Endothelial cell of umbilical vein (primary cell): Measurements from ENCODE around the gene NRXN3. TPM values are rescaled to one million over a fixed set of nuclear protein-coding genes. Genes with fewer than 3 reads are reported as not detected.

Source experiments
- BruUV-seq: library from RNA; stranded (reverse); fragments of 400-500 nt; replicated peaks from 2 replicates; lab custom pipeline; 2021; lab: Mats Ljungman, UMichigan
- CTCF ChIA-PET: fragments of 300-600, 350-600 bp; sonication (Branson Sonifier 250); formaldehyde crosslinking; loops from one replicate; lab custom pipeline; 2021; ENCODE audit warnings: antibody characterized with exemption, inconsistent platforms; lab: Charles Lee
- POLR2A ChIA-PET: fragments of 300-600, 350-600 bp; sonication (Branson Sonifier 250); formaldehyde crosslinking; loops from one replicate; lab custom pipeline; 2021; ENCODE audit warnings: antibody characterized with exemption, inconsistent platforms; lab: Charles Lee
- DNase-seq: peaks from one replicate; pipeline ENCODE4 v3.0.0-alpha.2; 2011; ENCODE audit warnings: low read depth, low spot score
- FAIRE-seq: peaks from 2 replicates; lab custom pipeline; 2011; peaks lifted over from hg19 to GRCh38; lab: Jason Lieb, UNC
- H2AFZ ChIP-seq: 2 replicates; pipeline ENCODE4 v1.6.0; 2012; ENCODE audit warnings: low read depth, low read length, control low read depth, inconsistent platforms
- H3K27ac ChIP-seq: 2 replicates; pipeline ENCODE4 v1.5.1; 2011; ENCODE audit warnings: low read depth, mild to moderate bottlenecking, control low read depth, low read length, moderate library complexity; ENCODE audit not compliant: insufficient read depth
- H3K27me3 ChIP-seq, 2 experiments: 2 replicates each; pipeline versions ENCODE4 v1.6.0 to v1.6.1; 2011; ENCODE audit warnings: low read length in 2 of 2, mixed read lengths in 1 of 2; ENCODE audit not compliant: control insufficient read depth in 2 of 2, insufficient read depth in 2 of 2
- H3K36me3 ChIP-seq, 2 experiments: 2 replicates in 1 of 2; 3 replicates in 1 of 2; pipeline ENCODE4 v1.5.1; 2011; ENCODE audit warnings: low read length in 2 of 2, mild to moderate bottlenecking in 1 of 2, moderate library complexity in 1 of 2; ENCODE audit not compliant: control insufficient read depth in 2 of 2, insufficient read depth in 2 of 2; ENCODE audit errors: extremely low read depth in 1 of 2
- H3K4me1 ChIP-seq: 3 replicates; pipeline ENCODE4 v1.5.1; 2011; ENCODE audit warnings: mild to moderate bottlenecking, low read length; ENCODE audit not compliant: control insufficient read depth, insufficient read depth; ENCODE audit errors: extremely low read depth
- H3K4me2 ChIP-seq: 2 replicates; pipeline ENCODE4 v1.6.1; 2011; ENCODE audit warnings: low read length, control low read depth, mixed read lengths; ENCODE audit not compliant: insufficient read depth
- H3K4me3 ChIP-seq, 3 experiments: fragments of 200-600 bp in 1 of 3; sonication (generic), shearing (Covaris generic) in 1 of 3; replicated peaks in 1 of 3; 2 replicates each; pipeline ENCODE4 v1.5.1; 2011 to 2016; ENCODE audit warnings: control low read depth in 3 of 3, low read length in 3 of 3, mild to moderate bottlenecking in 2 of 3, inconsistent platforms in 1 of 3, low read depth in 1 of 3, moderate library complexity in 1 of 3; ENCODE audit not compliant: insufficient read depth in 1 of 3
- H3K79me2 ChIP-seq: 2 replicates; pipeline ENCODE4 v1.6.0; 2012; ENCODE audit warnings: low read length, inconsistent platforms; ENCODE audit not compliant: control insufficient read depth, insufficient read depth
- H3K9ac ChIP-seq: replicated peaks from 2 replicates; pipeline ENCODE3; 2011; ENCODE audit warnings: low read length, control low read depth; ENCODE audit not compliant: insufficient read depth; ENCODE audit errors: extremely low read depth
- H3K9me1 ChIP-seq: replicated peaks from 3 replicates; pipeline ENCODE4 v1.6.0; 2011; ENCODE audit warnings: mild to moderate bottlenecking, low read length; ENCODE audit not compliant: control insufficient read depth, insufficient read depth; ENCODE audit errors: extremely low read depth
- H3K9me3 ChIP-seq: replicated peaks from 2 replicates; pipeline ENCODE4 v1.5.1; 2012; ENCODE audit warnings: low read length, inconsistent platforms; ENCODE audit not compliant: control insufficient read depth, insufficient read depth
- H4K20me1 ChIP-seq: replicated peaks from 2 replicates; pipeline ENCODE3; 2011; ENCODE audit warnings: mild to moderate bottlenecking, low read length; ENCODE audit not compliant: control insufficient read depth, insufficient read depth; ENCODE audit errors: extremely low read depth
- CTCF ChIP-seq, 2 donors: IDR thresholded peaks; 1 replicate in 1 of 2; 2 replicates in 1 of 2; pipeline ENCODE4 v1.5.1; 2011; ENCODE audit warnings: low read length in 2 of 2, mild to moderate bottlenecking in 2 of 2, moderate library complexity in 2 of 2, control low read depth in 1 of 2, inconsistent platforms in 1 of 2, low read depth in 1 of 2; ENCODE audit not compliant: insufficient read depth in 1 of 2; ENCODE audit errors: extremely low read depth in 1 of 2
- EZH2 ChIP-seq: IDR thresholded peaks from 2 replicates; pipeline ENCODE4 v1.6.1; 2012; ENCODE audit warnings: borderline replicate concordance, low read depth, mild to moderate bottlenecking, moderate library complexity, low read length, inconsistent platforms; ENCODE audit not compliant: severe bottlenecking
- FOS ChIP-seq: IDR thresholded peaks from 2 replicates; pipeline ENCODE4 v1.6.1; 2011; ENCODE audit warnings: mild to moderate bottlenecking, low read length, moderate library complexity, borderline replicate concordance; ENCODE audit not compliant: insufficient read depth
- GATA2 ChIP-seq: IDR thresholded peaks from 2 replicates; pipeline ENCODE4 v1.7.0; 2011; ENCODE audit warnings: low read depth, mild to moderate bottlenecking, moderate library complexity, mixed read lengths, low read length; ENCODE audit not compliant: insufficient read length, insufficient read depth
- JUN ChIP-seq: IDR thresholded peaks from 2 replicates; pipeline ENCODE4 v1.6.1; 2011; ENCODE audit warnings: borderline replicate concordance, low read depth; ENCODE audit not compliant: insufficient read length, insufficient read depth
- MAX ChIP-seq: IDR thresholded peaks from 2 replicates; pipeline ENCODE4 v1.6.1; 2011; ENCODE audit not compliant: insufficient read depth, insufficient read length
- MYC ChIP-seq: IDR thresholded peaks from one replicate; pipeline ENCODE4 v1.6.1; 2011; ENCODE audit warnings: mild to moderate bottlenecking, low read depth, low read length
- POLR2A ChIP-seq: IDR thresholded peaks from 2 replicates; pipeline ENCODE4 v1.6.1; 2012; ENCODE audit warnings: low read depth, mild to moderate bottlenecking, control low read depth, low read length
- POLR2AphosphoS5 ChIP-seq: IDR thresholded peaks from 2 replicates; pipeline ENCODE4 v1.6.1; 2012; ENCODE audit warnings: low read depth, mild to moderate bottlenecking, control low read depth, low read length, moderate library complexity; ENCODE audit not compliant: insufficient read depth
- dilution Hi-C: fragments of 300-500 bp; cut with MboI; formaldehyde crosslinking; loops from one replicate; pipeline ENCODE4 v1.15.0; 2019; ENCODE audit warnings: low sequenced_read_pairs; ENCODE audit not compliant: extremely low pct_ligation_motif_present
- intact Hi-C: fragments of 100-400 bp; cut with micrococcal nuclease; formaldehyde crosslinking; loops from one replicate; pipeline ENCODE4 v1.10.0; 2022
- polyA plus RNA-seq, 4 experiments: library from polyadenylated mRNA; depleted of rRNA in 3 of 4; stranded (reverse) in 3 of 4; unstranded in 1 of 4; fragments of >200 nt; gene quantifications; 2 replicates each; pipeline versions ENCODE4 v1.2.1 to v1.2.3, GENCODE V29; 2011 to 2012; ENCODE audit warnings: missing spikeins in 1 of 4
- total RNA-seq: library from RNA; stranded (reverse); gene quantifications from 2 replicates; pipeline ENCODE4 v1.2.3, GENCODE V29; 2021

NRXN3 gene
- total and polyA plus RNA-seq, 2 donors (not counting 3 experiments of a cell fraction or from before 2014, with no cell fraction given) = 0.72 to 4.2 TPM

GRCh38 chr14:78524196-78524595, 354.0 kb downstream of the NRXN3 start:
- BruUV-seq = no TSS peak
- H3K4me3 ChIP-seq = no peak overlapping the region
- FAIRE-seq (no peak), DNase-seq (no peak)
- no peak overlapping the region for H3K4me2 ChIP-seq
- POLR2A ChIA-PET = no interaction called here
- no peak overlapping the region for H3K9ac ChIP-seq
- H3K9me1 ChIP-seq = no peaks in the 10 kb centered on the region
- H3K4me1 ChIP-seq = no peaks in the 10 kb centered on the region
- H3K9me3 ChIP-seq = no peaks in the 10 kb centered on the region
- H2AFZ ChIP-seq = no peak overlapping the region
- no peaks in the 10 kb centered on the region for H4K20me1 ChIP-seq
- no peak overlapping the region for H3K27ac ChIP-seq
- H3K27me3 ChIP-seq = no peaks in the 10 kb centered on the region
- dilution Hi-C loops = no loop called here
- intact Hi-C loops = no loop called here
- no peak for TF ChIP-seq POLR2AphosphoS5
- TF ChIP-seq JUN = no peak
- no peak for TF ChIP-seq EZH2
- TF ChIP-seq GATA2 = no peak
- no peak for TF ChIP-seq CTCF (IDR thresholded peaks at IDR 0.05; ENCODE audit: extremely low read depth in 1 of 2, insufficient read depth in 1 of 2, low read depth in 1 of 2, low read length in 2 of 2)
- TF ChIP-seq FOS = no peak
- no peak for TF ChIP-seq MAX
- TF ChIP-seq POLR2A = no peak
- no peak for TF ChIP-seq MYC
- H3K79me2 ChIP-seq = no peaks in the 10 kb centered on the region
- no peaks in the 10 kb centered on the region for H3K36me3 ChIP-seq
- CTCF ChIA-PET = no interaction called here
